GM18505 (cell line): ENCODE results near the gene CETN1.

ENCODE experiments used
- ATAC-seq: cut with Tn5 transposase; IDR thresholded peaks from one replicate; pipeline ENCODE4 v1.9.1; 2021; ENCODE audit not compliant: unreplicated experiment
- POLR2A ChIP-seq: IDR thresholded peaks from 4 replicates; pipeline ENCODE4 v1.6.1; 2011; ENCODE audit warnings: borderline replicate concordance; ENCODE audit not compliant: insufficient read depth, insufficient read length; ENCODE audit errors: extremely low read depth

CETN1 gene

DNA sequence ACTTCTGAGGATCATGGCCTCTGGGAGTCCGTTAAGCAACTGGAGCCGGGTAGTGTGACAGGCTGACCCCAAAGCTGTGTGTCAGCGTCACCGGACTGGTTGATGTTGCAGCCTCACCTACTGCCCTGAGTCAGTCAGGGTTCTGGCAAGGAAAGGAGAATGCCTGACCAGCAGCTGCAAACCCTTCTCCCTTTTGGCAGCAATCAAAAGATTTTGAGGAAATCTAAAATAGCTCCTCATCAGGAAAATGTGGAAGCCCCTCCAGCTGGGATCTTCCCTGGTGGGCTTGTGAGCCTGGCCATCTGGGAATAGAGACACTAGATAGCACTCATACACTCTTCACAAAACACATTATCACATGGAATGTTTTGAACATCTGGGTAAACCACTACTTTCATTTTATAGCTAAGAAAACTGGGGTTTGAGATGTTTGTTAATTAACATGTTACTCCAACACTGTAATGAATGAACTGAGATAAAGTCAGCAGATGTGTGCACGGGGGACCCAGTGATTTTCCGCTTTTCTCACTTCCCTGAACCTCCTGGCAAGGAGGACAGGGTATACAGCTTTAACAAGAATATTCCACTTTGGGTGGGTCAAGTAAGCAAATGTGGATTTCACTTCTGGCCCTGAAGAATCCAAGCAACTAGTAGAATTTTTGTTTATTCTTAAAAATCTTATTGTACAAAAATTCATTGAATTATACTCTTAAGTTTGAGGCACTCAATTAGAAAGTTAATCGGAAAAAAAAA lies 41.3 kb downstream of the CETN1 start:
- no peak for TF ChIP-seq POLR2A
- no peak for ATAC-seq

DNA sequence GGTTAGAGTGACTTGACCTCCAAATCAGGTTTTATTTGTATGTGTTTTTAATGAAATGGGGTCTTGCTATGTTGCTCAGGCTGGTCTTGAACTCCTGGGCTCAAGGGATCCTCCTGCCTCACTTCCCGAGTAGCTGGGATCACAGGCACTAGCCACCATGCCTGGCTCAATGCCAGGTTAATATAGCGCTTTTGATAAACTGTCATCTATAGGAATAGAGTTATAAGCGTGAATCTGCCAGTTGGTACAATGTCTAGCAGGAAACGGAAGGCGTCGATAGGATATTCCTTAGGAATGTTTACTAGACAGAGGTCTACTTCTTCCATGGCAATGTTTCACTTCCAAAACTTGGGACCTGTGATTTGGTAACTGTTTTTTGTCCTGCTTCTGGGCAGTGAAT lies 42.1 kb downstream of the CETN1 start:
- no peak for ATAC-seq
- TF ChIP-seq POLR2A = no peak

DNA sequence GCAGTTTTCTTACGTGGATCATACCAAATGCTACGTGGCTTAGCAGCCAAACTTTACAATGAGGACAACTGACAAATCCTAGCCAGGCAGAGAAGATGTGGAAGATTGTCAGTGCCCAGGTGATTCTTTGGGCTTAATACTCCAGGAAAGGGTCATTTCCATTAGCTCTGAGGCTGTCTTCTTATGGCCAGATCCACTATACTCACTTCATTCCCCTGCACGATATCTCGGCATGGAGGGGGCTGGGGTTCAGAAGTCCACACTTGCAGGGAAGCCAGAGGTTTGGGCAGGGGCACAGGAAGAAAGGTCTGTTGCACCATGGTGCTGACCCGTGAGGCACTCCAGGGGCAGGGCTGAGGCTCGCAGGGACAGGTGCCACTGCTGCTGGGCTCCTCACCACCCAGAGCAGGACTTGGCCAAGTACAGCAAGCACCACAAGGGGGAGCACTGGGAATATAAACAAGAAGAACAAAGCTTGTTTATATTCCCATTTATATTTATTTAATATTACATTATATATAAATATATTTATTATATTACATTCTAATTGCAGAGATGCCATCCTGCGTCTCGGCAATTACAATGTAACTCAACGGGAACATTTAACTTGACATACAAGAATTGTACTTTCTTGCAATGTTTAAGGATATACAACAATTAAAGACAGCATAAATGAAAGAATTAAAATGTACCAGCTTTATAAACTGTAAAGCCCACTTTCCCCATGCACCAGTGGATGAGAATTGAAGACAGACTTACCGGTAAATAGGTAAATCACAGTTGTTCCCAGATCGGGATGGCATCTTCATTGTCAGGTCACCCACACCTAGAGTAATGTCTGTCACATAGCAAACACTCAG lies 43.8 kb downstream of the CETN1 start:
- no peak for TF ChIP-seq POLR2A
- no peak for ATAC-seq

DNA sequence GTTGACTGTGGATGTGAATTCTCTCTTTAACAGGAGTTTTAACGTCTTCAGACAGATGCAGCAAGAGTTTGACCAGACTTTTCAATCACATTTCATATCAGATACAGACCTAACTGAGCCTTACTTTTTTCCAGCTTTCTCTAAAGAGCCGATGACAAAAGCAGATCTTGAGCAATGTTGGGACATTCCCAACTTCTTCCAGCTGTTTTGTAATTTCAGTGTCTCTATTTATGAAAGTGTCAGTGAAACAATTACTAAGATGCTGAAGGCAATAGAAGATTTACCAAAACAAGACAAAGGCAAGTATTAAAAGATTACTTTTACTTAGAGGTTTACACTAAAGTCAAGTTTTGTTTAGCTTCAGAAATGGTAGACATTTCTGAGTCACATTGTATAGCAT lies 47.1 kb downstream of the CETN1 start:
- ATAC-seq = no peak
- TF ChIP-seq POLR2A = no peak

DNA sequence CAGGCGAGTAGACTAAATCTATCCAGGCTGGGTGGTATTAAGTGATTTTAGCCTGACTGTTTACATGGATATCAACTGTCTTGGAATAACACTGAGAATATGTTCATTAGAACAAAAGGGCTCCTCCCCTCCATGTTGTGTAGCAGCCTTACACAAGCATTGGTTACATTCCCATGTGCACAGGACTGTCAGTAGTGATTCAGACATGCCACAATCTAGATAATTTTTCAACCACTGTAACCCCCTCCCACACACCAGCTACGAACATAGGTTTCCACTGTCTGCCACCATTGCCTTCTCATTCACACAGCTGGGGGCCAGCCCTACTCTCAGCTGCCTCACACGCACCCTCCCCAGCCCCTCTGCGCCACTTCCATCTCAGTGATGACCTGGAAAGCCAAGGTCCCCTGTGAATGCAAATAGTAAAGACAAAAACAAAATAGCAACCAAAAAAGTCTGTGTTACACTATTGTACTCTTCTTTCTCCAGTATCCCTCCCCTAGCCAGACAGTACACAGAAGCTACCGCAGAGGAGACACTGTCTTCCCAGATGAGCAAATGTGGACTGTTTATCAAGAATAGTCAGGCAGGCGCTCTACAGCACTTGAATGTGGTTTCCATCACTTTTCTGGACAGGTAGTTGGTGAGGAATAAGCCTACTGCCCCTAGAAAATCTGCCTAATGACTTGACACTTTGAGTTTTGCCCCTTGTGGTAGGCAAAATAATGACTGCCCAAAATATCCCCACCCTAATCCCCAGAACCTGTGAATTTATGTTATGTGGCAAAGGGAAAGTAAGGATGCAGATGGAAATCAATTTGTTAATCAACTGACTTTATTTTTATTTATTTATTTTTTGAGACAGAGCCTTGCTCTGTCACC lies 49.3 kb downstream of the CETN1 start:
- no peak for ATAC-seq
- TF ChIP-seq POLR2A = no peak

DNA sequence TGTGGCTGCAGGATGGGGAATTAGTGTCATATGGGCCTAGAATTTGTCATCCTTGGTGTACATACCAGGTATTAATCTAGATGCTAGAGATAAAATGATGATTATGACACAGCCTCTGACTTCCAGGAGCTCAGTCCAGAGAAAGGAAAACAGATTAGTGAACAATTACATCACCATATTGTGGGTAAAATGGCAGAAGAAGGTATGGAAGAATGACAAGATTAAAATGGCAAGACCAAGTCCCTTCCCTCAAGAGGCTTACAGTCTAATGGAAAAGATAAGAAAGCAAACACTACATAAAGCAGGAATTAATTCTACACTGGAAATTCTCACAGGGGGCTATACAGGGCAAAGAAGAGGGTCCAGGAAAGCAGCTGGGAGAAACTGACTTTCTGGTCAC lies 51.4 kb downstream of the CETN1 start:
- no peak for ATAC-seq
- TF ChIP-seq POLR2A = no peak
